OCI-LY3 (cell line): Measurements from ENCODE around the gene ADGRB3.

ENCODE experiments used
- CTCF ChIP-seq: fragments of 200-600, 300-600 bp; sonication (generic); IDR thresholded peaks from 2 replicates; pipeline ENCODE4 v1.5.1; 2014; ENCODE audit warnings: antibody characterized with exemption, low read length, low read depth
- EZH2phosphoT487 ChIP-seq: fragments of 200-600 bp; shearing (Covaris generic); IDR thresholded peaks from 2 replicates; pipeline ENCODE4 v1.6.1; 2018; ENCODE audit warnings: antibody characterized with exemption, mixed run types, low read depth

- TF ChIP-seq CTCF (no peak), EZH2phosphoT487 (no peak)
These were observed 481.6 kb downstream of the ADGRB3 start for GRCh38 chr6:69116658-69117057.
